Measurements from ENCODE around the gene HEBP1. TPM values are rescaled to one million over a fixed set of nuclear protein-coding genes. Genes with fewer than 3 reads are reported as not detected.
"Not testable (repeated sequence)": the region's sequence is repeated elsewhere in the genome, so short reads cannot be mapped to it uniquely, and the experiment has no call there.

The HEBP1 gene, protein sequence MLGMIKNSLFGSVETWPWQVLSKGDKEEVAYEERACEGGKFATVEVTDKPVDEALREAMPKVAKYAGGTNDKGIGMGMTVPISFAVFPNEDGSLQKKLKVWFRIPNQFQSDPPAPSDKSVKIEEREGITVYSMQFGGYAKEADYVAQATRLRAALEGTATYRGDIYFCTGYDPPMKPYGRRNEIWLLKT
- total RNA-seq, result 10 to 100 TPM; 13.9 to 17.6 TPM

DNA sequence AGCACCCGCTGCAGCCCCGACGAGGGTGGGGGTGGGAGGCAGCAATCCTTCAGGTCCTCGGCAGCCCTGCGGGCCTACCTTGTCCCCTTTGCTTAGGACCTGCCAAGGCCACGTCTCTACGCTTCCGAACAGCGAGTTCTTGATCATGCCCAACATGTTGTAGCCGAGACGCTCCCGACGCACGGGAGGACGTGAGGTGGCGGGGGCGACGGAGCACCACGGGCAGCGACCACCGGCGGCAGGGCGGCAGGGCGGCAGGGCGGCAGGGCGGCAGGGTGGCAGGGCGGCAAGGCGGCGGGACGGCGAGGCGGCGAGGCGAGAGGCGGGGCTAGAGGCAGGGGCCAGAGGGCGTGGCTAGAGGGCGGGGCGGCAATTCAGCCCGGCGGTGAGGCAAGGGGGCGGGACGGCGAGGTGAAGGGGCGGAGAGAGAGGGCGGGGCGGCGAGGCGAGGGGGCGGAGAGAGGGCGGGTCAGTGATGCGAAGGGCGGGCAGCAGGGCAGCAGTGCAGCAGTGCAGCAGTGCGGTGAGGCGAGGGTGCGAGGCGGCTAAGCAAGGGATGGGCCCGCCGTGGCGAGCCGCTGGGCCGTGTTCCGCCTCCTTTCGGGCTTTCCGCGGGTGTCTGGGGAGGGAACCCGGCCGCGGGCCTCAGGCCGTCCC, at the start of gene HEBP1:
HEBP1 (minus strand) TSS at position 307 of the 657 bp plus-strand sequence; CDS start at position 156, 151 bp downstream.
- DNase-seq (peak; percentile 98), ATAC-seq (ENCODE audit: low read depth) (peak; percentile 80)
- peak within 1 kb of the TSS; percentile 82 for H3K4me3 Mint-ChIP-seq
- H3K4me1 Mint-ChIP-seq, result peaks cover 19% of the 10 kb centered on the region
- H3K9me3 Mint-ChIP-seq, result no peaks in the 10 kb centered on the region
- no peaks in the 10 kb centered on the region for H3K36me3 Mint-ChIP-seq
- H3K27ac Mint-ChIP-seq, result peak within 1 kb of the TSS; percentile 26
- peaks cover 29% of the 10 kb centered on the region for H3K27me3 Mint-ChIP-seq
- POLR2A ChIA-PET, result no interaction called here

DNA sequence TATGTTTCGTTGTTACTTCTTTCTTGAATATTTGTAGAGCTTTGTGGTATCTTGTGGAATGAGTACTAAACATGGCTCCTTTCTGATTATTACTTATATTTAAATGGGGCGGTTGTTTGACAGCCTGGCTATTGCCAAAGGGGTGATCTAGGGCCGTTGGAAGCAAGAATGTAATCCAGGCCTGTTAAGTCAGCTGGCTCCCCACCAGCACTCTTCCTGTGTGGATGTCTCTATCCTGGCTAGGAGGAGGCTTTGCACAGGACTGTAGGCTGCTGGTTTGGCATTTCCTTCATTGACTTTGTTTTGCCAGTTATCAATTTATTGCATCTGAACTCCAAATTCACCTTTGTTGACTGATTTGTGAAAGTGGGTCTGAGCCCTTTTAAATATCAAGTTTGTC, 49.8 kb upstream of the HEBP1 start:
- Mint-ChIP-seq H3K9me3 (peaks cover 13% of the 10 kb centered on the region), H3K27me3 (no peaks in the 10 kb centered on the region), H3K36me3 (peaks cover 10% of the 10 kb centered on the region), H3K27ac (no peak overlapping the region), H3K4me1 (peaks cover 12% of the 10 kb centered on the region), H3K4me3 (no peak overlapping the region)
- no peak for ATAC-seq (ENCODE audit: low read depth)
- POLR2A ChIA-PET, result no interaction called here
- DNase-seq, result no peak

DNA sequence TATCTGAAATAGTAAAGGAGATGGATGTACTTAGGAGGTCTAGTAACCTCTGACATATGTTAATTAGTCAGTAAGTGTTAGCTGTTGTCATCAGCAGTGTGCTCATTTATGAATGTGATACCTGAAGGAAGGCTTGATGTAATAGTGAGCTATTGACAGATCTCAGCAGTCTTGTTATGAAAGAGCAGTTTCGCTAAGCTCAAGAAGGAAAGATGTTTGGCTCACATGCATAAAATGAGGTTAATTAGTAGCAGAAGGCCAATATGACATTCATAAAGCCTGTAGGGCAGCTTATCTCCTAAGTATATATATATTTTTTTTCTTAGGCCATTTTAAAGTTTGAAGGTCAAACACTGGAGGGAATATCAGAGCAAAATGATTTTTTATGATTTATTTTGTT, 46.9 kb upstream of the HEBP1 start:
- H3K27ac Mint-ChIP-seq, result no peak overlapping the region
- H3K4me3 Mint-ChIP-seq, result no peak overlapping the region
- no peak for DNase-seq
- POLR2A ChIA-PET, result no interaction called here
- peaks cover 1% of the 10 kb centered on the region for H3K36me3 Mint-ChIP-seq
- ATAC-seq (ENCODE audit: low read depth), result no peak
- no peaks in the 10 kb centered on the region for H3K9me3 Mint-ChIP-seq
- peaks cover 10% of the 10 kb centered on the region for H3K27me3 Mint-ChIP-seq
- H3K4me1 Mint-ChIP-seq, result peaks cover 9% of the 10 kb centered on the region

DNA sequence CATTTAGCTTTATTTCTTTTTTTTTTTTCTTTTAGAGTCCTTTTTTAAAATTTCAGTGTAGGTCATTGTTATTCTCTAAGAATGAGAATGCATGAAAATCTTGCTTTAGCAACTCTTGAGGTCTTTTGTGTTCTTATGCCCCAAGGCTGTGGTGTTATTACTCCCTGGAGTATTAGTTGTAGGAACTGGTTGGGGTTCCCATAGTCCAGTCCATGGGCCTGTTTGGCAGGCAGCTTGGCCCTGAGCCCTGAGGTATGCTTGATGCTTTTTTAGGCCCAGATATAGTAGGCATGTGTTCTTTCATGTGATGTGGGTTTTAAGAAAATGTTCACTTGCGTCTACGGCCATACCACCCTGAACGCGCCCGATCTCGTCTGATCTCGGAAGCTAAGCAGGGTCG, 45.8 kb upstream of the HEBP1 start:
- H3K27ac Mint-ChIP-seq, result no peak overlapping the region
- peaks cover 1% of the 10 kb centered on the region for H3K36me3 Mint-ChIP-seq
- no peak overlapping the region for H3K4me3 Mint-ChIP-seq
- peaks cover 15% of the 10 kb centered on the region for H3K27me3 Mint-ChIP-seq
- H3K4me1 Mint-ChIP-seq, result peaks cover 9% of the 10 kb centered on the region
- POLR2A ChIA-PET, result interaction anchor here (0.6 to 1.4 kb wide), 2 partner anchors 10 to 155 kb away, joined by 3 read pairs; no protein-coding TSS in a partner anchor
- H3K9me3 Mint-ChIP-seq, result no peaks in the 10 kb centered on the region
- ATAC-seq (ENCODE audit: low read depth) (no peak), DNase-seq (no peak)

DNA sequence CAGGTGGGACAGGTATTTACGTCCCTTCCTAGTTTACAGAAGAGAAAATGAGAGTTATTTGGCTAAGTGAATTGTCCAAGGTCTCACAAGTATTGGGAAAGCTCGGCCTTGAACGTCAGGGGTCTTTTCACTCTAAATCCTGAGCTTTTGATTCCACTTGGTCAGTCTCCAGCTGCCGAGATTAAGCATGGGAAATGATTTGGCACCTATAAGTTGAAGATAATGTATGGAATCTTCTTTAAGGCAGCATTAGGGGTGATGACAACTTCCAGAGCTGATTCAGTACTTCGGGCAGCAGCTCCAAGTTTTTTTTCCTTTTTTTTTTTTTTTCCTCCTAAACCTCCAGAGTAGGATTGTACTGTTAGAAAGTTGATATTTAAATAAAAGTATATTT, 44.8 kb upstream of the HEBP1 start:
- H3K27me3 Mint-ChIP-seq, result peaks cover 20% of the 10 kb centered on the region
- H3K27ac Mint-ChIP-seq, result no peak overlapping the region
- H3K4me3 Mint-ChIP-seq, result peak overlapping the region; percentile 85
- POLR2A ChIA-PET, result interaction anchor here (0.7 to 1.4 kb wide), 2 partner anchors 11 to 254 kb away, joined by 3 to 5 read pairs; no protein-coding TSS in a partner anchor
- ATAC-seq (ENCODE audit: low read depth), result no peak
- no peak for DNase-seq
- peaks cover 1% of the 10 kb centered on the region for H3K36me3 Mint-ChIP-seq
- H3K9me3 Mint-ChIP-seq, result no peaks in the 10 kb centered on the region
- H3K4me1 Mint-ChIP-seq, result peaks cover 9% of the 10 kb centered on the region

DNA sequence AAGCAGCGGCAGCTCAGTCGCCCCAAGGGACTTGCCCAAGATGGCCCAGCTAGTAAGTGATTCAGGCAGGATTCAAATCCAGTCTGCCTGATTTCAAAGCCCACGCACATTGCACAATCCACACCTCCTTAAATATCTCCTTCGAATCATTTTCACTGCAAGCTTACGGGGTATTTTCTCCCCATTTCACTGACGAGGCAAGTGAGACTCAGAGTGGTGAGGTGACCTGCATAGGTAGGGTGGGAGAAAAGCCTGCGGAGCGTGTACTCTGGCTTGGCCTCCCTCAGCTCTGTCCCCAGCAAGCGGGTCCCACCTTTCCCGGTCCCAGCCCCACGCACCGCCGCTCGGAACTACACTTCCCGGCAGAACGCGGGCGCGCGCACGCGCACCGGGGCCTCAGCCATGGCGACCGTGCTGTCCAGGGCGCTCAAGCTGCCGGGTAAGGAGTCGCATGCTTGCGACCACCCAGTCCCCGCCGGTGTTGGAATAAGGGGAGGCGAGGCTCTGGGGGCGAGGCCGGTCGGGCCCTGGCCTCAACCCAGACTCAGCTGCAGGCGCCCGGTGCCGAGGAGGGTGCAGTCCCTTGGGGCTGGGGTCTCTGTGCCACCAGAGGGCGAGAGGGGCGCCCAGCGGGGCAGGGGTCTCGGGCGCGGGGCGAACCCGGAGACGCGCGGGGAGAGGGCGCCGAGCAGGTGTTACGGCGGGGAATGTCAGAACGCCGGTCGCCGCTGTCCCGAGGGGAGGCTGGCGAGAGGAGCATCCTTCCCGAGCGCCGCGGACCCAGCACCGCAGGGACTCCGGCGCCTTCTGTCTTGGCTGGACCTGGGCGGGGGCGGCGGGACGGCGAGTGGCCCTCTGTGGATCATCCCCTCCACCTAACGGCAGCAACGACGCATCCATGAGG, 44.2 kb upstream of the HEBP1 start, which contains the start of gene FAM234B:
FAM234B (plus strand) TSS at position 380 of the 904 bp plus-strand sequence; CDS start at position 403, 23 bp downstream.
- H3K4me1 Mint-ChIP-seq, result peaks cover 9% of the 10 kb centered on the region
- H3K36me3 Mint-ChIP-seq, result no peaks in the 10 kb centered on the region
- H3K27ac Mint-ChIP-seq, result peak within 1 kb of the TSS; percentile 49
- H3K9me3 Mint-ChIP-seq, result no peaks in the 10 kb centered on the region
- ATAC-seq (ENCODE audit: low read depth) (peak; percentile 99), DNase-seq (peak; percentile 82)
- H3K27me3 Mint-ChIP-seq, result peaks cover 20% of the 10 kb centered on the region
- peak within 1 kb of the TSS; percentile 85 for H3K4me3 Mint-ChIP-seq
- POLR2A ChIA-PET, result interaction anchor here (0.6 to 0.7 kb wide), 2 partner anchors 236 to 255 kb away, joined by 3 to 5 read pairs; no protein-coding TSS in a partner anchor

DNA sequence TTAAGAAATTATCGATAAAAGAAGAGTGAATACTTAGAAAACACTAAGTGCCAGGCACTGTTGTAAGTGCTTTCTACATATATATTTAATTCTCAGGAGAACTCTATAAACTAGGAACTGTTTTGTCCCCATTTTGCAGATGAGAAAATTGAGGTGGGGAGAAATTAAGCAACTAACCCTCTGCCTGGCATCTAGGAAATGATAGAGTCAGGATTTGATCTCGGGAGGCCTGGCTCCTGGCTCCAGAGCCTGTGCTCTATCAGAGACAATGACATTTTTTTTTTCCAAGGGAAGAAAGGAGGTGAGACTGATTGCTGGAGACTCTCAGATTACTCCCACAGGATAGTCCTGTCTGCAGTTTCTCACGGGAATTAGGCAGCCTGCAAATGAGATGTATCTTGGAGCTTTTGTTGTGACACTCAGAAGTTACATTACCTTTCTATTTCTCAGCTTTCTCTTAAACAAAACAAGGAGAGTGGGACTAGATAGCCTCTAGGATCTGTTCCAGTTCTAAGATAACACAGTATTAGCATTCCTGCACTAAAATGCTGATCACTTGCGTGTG, 42.7 kb upstream of the HEBP1 start:
- Mint-ChIP-seq H3K4me1 (peaks cover 9% of the 10 kb centered on the region), H3K36me3 (no peaks in the 10 kb centered on the region), H3K27ac (no peak overlapping the region), H3K27me3 (peaks cover 20% of the 10 kb centered on the region), H3K4me3 (no peak overlapping the region), H3K9me3 (no peaks in the 10 kb centered on the region)
- DNase-seq (no peak), ATAC-seq (ENCODE audit: low read depth) (no peak)
- POLR2A ChIA-PET, result no interaction called here

DNA sequence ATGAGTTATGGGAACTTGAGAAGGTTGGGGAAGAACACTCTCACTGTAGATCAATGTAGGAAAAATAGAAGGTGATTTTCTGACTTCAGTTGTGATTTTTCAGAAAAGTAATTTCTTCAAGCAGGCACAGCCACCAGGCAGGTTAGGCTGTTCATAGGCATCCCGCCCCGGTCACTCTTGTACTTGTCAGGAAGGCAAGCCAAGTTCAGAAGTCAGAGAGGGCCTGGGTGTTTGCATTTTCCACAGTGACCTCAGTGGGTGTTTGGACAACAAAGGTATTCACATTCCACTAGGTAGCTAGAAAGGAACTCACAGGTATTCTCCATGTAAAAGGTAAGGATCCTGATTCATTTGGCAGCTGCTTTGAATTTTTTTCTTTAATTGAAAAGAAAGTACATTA, 41.2 kb upstream of the HEBP1 start:
- no peak for ATAC-seq (ENCODE audit: low read depth)
- DNase-seq, result no peak
- H3K4me1 Mint-ChIP-seq, result peaks cover 8% of the 10 kb centered on the region
- peaks cover 22% of the 10 kb centered on the region for H3K27me3 Mint-ChIP-seq
- H3K4me3 Mint-ChIP-seq, result no peak overlapping the region
- no peaks in the 10 kb centered on the region for H3K36me3 Mint-ChIP-seq
- H3K9me3 Mint-ChIP-seq, result no peaks in the 10 kb centered on the region
- POLR2A ChIA-PET, result no interaction called here
- no peak overlapping the region for H3K27ac Mint-ChIP-seq

DNA sequence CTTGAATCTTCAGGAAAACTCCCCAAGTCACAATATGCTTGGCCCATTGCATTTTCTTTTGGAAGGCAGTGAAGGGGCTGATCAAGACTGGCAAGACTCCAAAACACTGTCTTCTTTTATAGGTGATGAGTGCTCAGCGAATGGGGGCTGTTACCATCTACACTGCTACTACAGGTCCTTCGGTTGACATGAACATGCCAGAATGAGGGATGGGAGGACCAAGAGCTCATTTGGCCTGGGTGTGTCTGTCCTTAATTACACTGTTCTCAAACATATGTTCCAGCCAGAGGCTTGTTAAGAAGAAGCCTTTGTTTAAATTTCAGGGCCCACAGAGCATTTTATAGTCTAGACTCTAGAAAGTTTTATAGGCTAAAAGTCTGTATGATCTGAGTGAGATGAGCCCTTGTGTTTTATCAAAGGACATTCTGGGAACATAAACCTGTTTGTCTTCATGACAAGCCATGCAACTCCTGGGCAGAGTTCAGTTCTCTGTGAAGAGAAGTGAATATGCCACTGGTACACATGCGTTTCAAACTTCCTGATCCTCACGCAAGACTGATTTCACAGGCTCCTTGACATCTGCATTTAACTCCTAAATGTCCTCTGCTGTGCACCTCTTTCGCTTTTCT, 39.4 kb upstream of the HEBP1 start:
- DNase-seq (no peak), ATAC-seq (ENCODE audit: low read depth) (no peak)
- no peaks in the 10 kb centered on the region for H3K9me3 Mint-ChIP-seq
- no peaks in the 10 kb centered on the region for H3K36me3 Mint-ChIP-seq
- H3K4me1 Mint-ChIP-seq, result no peaks in the 10 kb centered on the region
- no peak overlapping the region for H3K4me3 Mint-ChIP-seq
- H3K27ac Mint-ChIP-seq, result no peak overlapping the region
- peaks cover 22% of the 10 kb centered on the region for H3K27me3 Mint-ChIP-seq
- POLR2A ChIA-PET, result no interaction called here

DNA sequence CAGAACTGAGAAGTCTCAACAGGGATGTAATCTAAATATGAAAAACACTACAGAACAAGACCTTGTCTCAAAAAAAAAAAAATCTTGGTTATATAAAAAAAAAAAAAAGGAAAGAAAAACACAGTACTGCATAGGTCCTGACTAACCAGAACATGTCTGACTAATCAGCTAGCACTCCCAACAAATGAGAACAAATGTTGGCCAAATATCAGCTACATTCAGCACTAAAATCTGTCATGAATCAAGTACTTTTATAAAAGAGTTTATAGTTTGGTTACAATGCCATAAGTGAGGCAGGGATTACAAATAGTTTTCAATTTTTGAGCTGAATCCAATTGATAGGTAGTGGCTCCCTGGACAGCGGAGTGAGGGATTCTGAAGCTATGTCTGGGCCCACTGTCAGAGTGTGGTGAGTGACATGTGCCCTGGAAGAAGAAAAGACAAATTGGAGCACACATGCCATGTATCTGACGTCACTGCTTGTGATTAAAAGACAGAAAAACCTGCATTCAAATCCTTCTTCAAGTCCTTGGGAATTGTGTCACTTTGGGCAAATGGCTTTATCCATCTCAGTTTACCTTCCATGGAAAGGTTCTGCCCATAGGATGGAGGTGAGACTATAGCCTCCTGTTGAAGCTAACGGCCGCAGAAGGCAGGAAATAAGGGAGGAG, 38.6 kb upstream of the HEBP1 start:
- Mint-ChIP-seq H3K27me3 (peaks cover 22% of the 10 kb centered on the region), H3K27ac (no peak overlapping the region), H3K9me3 (no peaks in the 10 kb centered on the region), H3K4me1 (no peaks in the 10 kb centered on the region), H3K4me3 (no peak overlapping the region), H3K36me3 (no peaks in the 10 kb centered on the region)
- ATAC-seq (ENCODE audit: low read depth) (no peak), DNase-seq (no peak)
- POLR2A ChIA-PET, result no interaction called here

DNA sequence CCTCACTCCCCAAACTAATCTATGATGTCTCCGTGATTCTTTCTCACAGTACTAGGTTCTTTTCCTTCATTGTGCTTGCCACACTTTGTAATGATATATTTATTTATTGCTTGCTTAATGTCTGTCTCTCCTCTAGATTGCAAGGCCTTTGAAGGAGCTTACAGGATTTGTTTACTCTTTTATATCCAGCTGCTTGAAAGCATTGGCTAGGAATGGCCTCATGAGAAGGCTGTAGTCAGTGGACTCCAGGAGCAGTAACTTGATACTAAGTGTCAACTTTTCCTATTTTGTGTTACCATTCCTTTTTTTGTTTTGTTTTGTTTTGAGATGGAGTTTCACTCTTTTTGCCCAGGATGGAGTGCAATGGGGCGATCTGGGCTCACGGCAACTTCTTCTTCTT, 36.8 kb upstream of the HEBP1 start:
- Mint-ChIP-seq H3K27me3 (peaks cover 12% of the 10 kb centered on the region), H3K36me3 (no peaks in the 10 kb centered on the region), H3K4me1 (no peaks in the 10 kb centered on the region), H3K27ac (no peak overlapping the region), H3K9me3 (no peaks in the 10 kb centered on the region), H3K4me3 (no peak overlapping the region)
- POLR2A ChIA-PET, result no interaction called here
- no peak for ATAC-seq (ENCODE audit: low read depth)
- DNase-seq, result no peak

DNA sequence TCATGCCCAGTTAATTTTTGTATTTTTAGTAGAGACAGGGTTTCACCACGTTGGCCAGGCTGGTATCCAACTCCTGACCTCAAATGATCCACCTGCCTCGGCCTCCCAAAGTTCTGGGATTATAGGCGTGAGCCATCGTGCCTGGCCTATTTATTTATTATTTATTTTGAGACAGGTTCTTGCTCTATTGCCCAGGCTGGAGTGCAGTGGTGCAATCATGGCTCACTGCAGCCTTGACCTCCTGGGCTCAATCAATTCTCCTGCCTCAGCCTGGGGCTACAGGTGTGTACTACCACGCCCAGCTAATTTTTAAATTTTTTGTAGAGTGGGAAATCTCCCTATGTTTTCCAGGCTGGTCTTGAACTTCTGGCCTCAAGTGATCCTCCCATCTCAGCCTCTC, 35.3 kb upstream of the HEBP1 start:
- H3K9me3 Mint-ChIP-seq; DNase-seq; H3K36me3 Mint-ChIP-seq; ATAC-seq (ENCODE audit: low read depth); H3K4me3 Mint-ChIP-seq; H3K27ac Mint-ChIP-seq; H3K27me3 Mint-ChIP-seq; H3K4me1 Mint-ChIP-seq: not testable (repeated sequence)
- POLR2A ChIA-PET, result interaction anchor here (0.6 to 0.7 kb wide), 2 partner anchors 196 to 678 kb away, joined by 3 read pairs; partner anchors contain the start of gene BORCS5
